KMS-11 (cell line): Measurements from ENCODE around the gene TREH.

ENCODE experiments used
- H2AFZ ChIP-seq: fragments of 200-600 bp; sonication (generic); 2 replicates; pipeline ENCODE4 v1.6.1; 2016; ENCODE audit warnings: antibody characterized with exemption, mixed run types, low read depth
- H3K27ac ChIP-seq: fragments of 200-600 bp; sonication (generic); 2 replicates; pipeline ENCODE4 v1.6.1; 2016; ENCODE audit warnings: mild to moderate bottlenecking, mixed run types
- H3K27me3 ChIP-seq: fragments of 200-600 bp; sonication (generic); 2 replicates; pipeline ENCODE4 v1.6.1; 2017; ENCODE audit warnings: mild to moderate bottlenecking, low read depth, mixed run types, moderate library complexity; ENCODE audit not compliant: insufficient read depth
- H3K36me3 ChIP-seq: fragments of 200-600 bp; sonication (generic); 2 replicates; pipeline ENCODE4 v1.6.1; 2017; ENCODE audit warnings: mild to moderate bottlenecking, mixed run types; ENCODE audit not compliant: insufficient read depth
- H3K4me1 ChIP-seq: fragments of 200-600 bp; sonication (generic); 2 replicates; pipeline ENCODE4 v1.6.1; 2016; ENCODE audit warnings: mild to moderate bottlenecking, low read depth, mixed run types; ENCODE audit not compliant: poor library complexity, severe bottlenecking
- H3K4me2 ChIP-seq: fragments of 200-600 bp; sonication (generic); 2 replicates; pipeline ENCODE4 v1.7.0; 2016; ENCODE audit warnings: mild to moderate bottlenecking, mixed run types
- H3K4me3 ChIP-seq: fragments of 200-600 bp; sonication (generic); IDR thresholded peaks from 2 replicates; pipeline ENCODE4 v1.6.1; 2017; ENCODE audit warnings: low read depth, low read length, mixed read lengths; ENCODE audit not compliant: insufficient read depth
- H3K79me2 ChIP-seq: fragments of 200-600 bp; sonication (generic); 2 replicates; pipeline ENCODE4 v1.6.1; 2016; ENCODE audit warnings: low read depth, mixed run types; ENCODE audit not compliant: insufficient read depth
- H3K9ac ChIP-seq: fragments of 200-600 bp; sonication (generic); 2 replicates; pipeline ENCODE4 v1.6.1; 2016; ENCODE audit warnings: mild to moderate bottlenecking, mixed run types
- H4K20me1 ChIP-seq: fragments of 200-600 bp; sonication (generic); 2 replicates; pipeline ENCODE4 v1.6.1; 2016; ENCODE audit warnings: mild to moderate bottlenecking, mixed run types; ENCODE audit not compliant: insufficient read depth
- TF ChIP-seq, protein P1 (sequence below): fragments of 200-600 bp; sonication (generic); conservative IDR thresholded peaks from 2 replicates; pipeline ENCODE4 v1.6.1; 2017; ENCODE audit warnings: low read depth, mild to moderate bottlenecking, antibody characterized with exemption, low read length, moderate library complexity, mixed read lengths

Gene TREH

DNA sequence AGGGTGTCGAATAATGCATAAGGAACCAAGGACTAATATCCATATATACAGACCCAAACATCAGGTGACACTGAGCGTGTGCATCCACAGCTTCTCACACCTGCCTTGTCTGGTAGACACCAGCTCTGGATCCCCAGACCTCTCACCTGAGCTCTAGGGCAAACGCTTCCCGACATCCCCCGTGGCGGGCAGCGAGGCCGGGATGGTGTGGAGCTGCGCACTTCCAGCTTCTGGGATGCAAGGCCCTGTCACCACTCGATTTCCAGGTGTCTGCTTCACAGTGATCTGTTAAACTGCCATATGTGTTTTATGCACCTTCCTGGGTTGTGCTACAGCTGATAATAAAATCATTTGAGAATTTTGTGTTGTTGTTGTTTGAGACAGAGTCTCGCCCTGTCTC is 15.3 kb upstream of the TREH start:
- Histone ChIP-seq H3K79me2 (no peaks in the 10 kb centered on the region), H2AFZ (no peak overlapping the region), H3K27me3 (no peaks in the 10 kb centered on the region), H3K27ac (no peak overlapping the region), H4K20me1 (no peaks in the 10 kb centered on the region), H3K4me2 (no peak overlapping the region), H3K4me1 (peaks cover 54% of the 10 kb centered on the region), H3K9ac (no peak overlapping the region), H3K36me3 (no peaks in the 10 kb centered on the region), H3K4me3 (no peak overlapping the region)
- TF ChIP-seq, protein P1, sequence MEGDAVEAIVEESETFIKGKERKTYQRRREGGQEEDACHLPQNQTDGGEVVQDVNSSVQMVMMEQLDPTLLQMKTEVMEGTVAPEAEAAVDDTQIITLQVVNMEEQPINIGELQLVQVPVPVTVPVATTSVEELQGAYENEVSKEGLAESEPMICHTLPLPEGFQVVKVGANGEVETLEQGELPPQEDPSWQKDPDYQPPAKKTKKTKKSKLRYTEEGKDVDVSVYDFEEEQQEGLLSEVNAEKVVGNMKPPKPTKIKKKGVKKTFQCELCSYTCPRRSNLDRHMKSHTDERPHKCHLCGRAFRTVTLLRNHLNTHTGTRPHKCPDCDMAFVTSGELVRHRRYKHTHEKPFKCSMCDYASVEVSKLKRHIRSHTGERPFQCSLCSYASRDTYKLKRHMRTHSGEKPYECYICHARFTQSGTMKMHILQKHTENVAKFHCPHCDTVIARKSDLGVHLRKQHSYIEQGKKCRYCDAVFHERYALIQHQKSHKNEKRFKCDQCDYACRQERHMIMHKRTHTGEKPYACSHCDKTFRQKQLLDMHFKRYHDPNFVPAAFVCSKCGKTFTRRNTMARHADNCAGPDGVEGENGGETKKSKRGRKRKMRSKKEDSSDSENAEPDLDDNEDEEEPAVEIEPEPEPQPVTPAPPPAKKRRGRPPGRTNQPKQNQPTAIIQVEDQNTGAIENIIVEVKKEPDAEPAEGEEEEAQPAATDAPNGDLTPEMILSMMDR = no peak

DNA sequence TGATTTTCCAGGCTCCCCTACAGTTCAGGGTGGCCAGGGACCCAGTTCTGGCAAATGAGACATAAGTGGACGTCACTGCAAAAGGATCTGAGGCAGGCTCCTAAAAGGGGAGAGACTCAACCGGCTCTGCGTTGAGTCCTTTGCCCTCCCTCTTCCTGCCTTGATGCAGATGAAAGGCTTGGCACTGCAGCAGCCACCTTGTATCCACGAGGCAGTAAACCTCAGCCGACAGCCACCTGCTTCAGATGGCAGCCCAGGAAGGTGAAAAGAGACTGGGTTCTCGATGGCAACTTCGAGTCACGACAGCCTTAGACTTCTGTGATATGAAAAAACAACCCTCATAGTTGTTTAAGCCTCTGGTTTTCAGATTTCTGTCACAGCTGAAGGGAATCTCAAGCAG is 14.7 kb upstream of the TREH start:
- Histone ChIP-seq H3K4me2 (no peak overlapping the region), H3K4me1 (peaks cover 50% of the 10 kb centered on the region), H3K36me3 (no peaks in the 10 kb centered on the region), H3K9ac (no peak overlapping the region), H4K20me1 (no peaks in the 10 kb centered on the region), H3K4me3 (no peak overlapping the region), H3K27me3 (no peaks in the 10 kb centered on the region), H2AFZ (no peak overlapping the region), H3K79me2 (no peaks in the 10 kb centered on the region), H3K27ac (no peak overlapping the region)
- TF ChIP-seq, protein P1 = no peak

DNA sequence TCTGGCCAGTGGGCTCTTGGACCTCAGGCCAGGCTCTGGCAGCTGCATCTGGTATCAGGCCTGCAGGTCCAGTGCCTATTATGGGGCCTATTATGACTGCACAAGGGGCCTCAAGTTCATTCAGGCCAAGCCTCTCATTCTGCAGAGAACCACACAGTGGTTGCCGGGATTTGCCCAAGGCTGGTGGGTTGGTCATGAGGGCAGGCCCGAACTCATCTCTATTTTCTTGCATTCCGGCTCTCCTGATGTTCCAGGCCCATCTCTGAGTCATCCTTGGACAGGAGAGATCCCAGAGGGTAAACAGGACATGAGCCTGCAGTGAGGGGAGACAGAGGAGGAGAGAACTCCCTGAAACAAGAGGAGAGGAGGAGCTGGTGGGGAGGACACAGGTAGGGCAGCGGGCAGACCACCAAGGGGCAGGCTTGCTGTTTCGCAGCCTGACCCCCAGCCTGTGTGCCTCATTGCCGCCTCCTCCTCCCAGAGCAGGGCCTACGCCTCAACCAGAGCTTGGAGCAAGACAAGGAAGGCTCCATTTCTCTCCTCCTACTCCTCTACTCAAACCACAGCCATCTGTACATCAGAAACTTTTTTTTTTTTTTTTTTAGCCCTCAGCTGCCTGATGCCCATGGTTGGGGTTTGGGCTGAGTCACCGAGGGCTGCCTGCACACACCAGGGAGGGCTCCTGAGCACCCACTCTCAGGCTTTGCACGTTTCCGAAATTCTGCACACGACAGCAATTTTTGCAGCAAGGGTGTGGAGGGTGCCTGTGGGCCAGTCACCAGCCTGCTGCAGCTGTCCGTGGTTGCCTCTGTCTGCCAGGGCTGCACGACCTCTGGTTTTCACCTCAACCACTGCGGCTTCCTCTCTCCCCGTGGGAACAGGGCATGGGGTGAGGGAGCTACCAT is 12.7 kb upstream of the TREH start:
- H3K79me2 ChIP-seq = no peaks in the 10 kb centered on the region
- H4K20me1 ChIP-seq = no peaks in the 10 kb centered on the region
- peak overlapping the region; percentile 88 for H3K4me2 ChIP-seq
- H3K27me3 ChIP-seq = no peaks in the 10 kb centered on the region
- H2AFZ ChIP-seq = peak overlapping the region; percentile 36; the same call in 1 of the 2 replicates
- H3K27ac ChIP-seq = peak overlapping the region; percentile 34; the same call in 1 of the 2 replicates
- no peak overlapping the region for H3K4me3 ChIP-seq
- TF ChIP-seq, protein P1 = no peak
- peaks cover 50% of the 10 kb centered on the region for H3K4me1 ChIP-seq
- H3K9ac ChIP-seq = no peak overlapping the region; the same call in 1 of the 2 replicates
- H3K36me3 ChIP-seq = no peaks in the 10 kb centered on the region

DNA sequence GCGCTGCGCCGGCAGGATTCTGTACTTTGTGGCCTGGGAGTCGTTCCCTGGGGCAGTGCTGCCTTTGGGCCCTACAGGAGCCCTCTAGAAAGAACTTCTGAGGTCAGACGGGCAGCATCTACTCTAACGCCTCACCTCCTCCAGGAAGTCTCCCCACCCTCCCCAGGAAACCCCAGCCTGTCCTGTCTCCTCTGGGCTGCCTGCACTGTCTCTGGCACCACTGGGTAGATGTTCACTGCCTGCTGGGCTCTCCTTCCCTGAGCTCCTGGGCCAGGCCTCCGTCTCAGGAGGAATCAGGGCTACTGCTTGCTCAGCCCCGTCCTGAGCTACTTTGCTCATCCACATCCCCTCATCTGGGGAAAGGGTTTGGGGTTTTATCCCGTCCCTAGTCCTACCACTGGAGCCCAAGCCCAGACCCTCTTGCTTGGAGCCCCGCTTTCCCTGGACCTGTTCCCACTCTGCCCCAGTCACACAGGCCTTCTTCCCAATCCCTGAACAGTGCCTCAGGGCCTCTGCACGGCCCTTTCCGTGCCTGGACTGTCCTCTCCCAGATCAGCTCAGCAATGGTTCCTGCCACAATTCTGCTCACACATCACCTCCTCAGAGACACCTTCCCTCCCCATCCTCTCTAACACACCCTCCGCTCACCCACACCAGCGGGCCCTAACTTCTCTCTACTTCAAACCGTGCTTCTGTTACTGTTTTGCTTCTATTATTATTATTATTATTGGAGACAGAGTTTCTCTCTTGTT is 11.3 kb upstream of the TREH start:
- no peak overlapping the region for H3K4me2 ChIP-seq
- H3K79me2 ChIP-seq = no peaks in the 10 kb centered on the region
- H3K27me3 ChIP-seq = no peaks in the 10 kb centered on the region
- H3K4me3 ChIP-seq = no peak overlapping the region
- peaks cover 43% of the 10 kb centered on the region for H3K4me1 ChIP-seq
- H4K20me1 ChIP-seq = no peaks in the 10 kb centered on the region
- H3K9ac ChIP-seq = no peak overlapping the region
- TF ChIP-seq, protein P1 = no peak; the same call in 1 of the 2 replicates
- no peaks in the 10 kb centered on the region for H3K36me3 ChIP-seq
- no peak overlapping the region for H3K27ac ChIP-seq
- no peak overlapping the region for H2AFZ ChIP-seq
